Endothelial cell of umbilical vein (primary cell): Measurements from ENCODE around the gene TH. TPM values are rescaled to one million over a fixed set of nuclear protein-coding genes. Genes with fewer than 3 reads are reported as not detected.

Source experiments
- BruUV-seq: library from RNA; stranded (reverse); fragments of 400-500 nt; replicated peaks from 2 replicates; lab custom pipeline; 2021; lab: Mats Ljungman, UMichigan
- CTCF ChIA-PET: fragments of 300-600, 350-600 bp; sonication (Branson Sonifier 250); formaldehyde crosslinking; loops from one replicate; lab custom pipeline; 2021; ENCODE audit warnings: antibody characterized with exemption, inconsistent platforms; lab: Charles Lee
- POLR2A ChIA-PET: fragments of 300-600, 350-600 bp; sonication (Branson Sonifier 250); formaldehyde crosslinking; loops from one replicate; lab custom pipeline; 2021; ENCODE audit warnings: antibody characterized with exemption, inconsistent platforms; lab: Charles Lee
- DNase-seq: peaks from one replicate; pipeline ENCODE4 v3.0.0-alpha.2; 2011; ENCODE audit warnings: low read depth, low spot score
- FAIRE-seq: peaks from 2 replicates; lab custom pipeline; 2011; peaks lifted over from hg19 to GRCh38; lab: Jason Lieb, UNC
- H2AFZ ChIP-seq: 2 replicates; pipeline ENCODE4 v1.6.0; 2012; ENCODE audit warnings: low read depth, low read length, control low read depth, inconsistent platforms
- H3K27ac ChIP-seq: 2 replicates; pipeline ENCODE4 v1.5.1; 2011; ENCODE audit warnings: low read depth, mild to moderate bottlenecking, control low read depth, low read length, moderate library complexity; ENCODE audit not compliant: insufficient read depth
- H3K27me3 ChIP-seq, 2 experiments: 2 replicates each; pipeline versions ENCODE4 v1.6.0 to v1.6.1; 2011; ENCODE audit warnings: low read length in 2 of 2, mixed read lengths in 1 of 2; ENCODE audit not compliant: control insufficient read depth in 2 of 2, insufficient read depth in 2 of 2
- H3K36me3 ChIP-seq, 2 experiments: 2 replicates in 1 of 2; 3 replicates in 1 of 2; pipeline ENCODE4 v1.5.1; 2011; ENCODE audit warnings: low read length in 2 of 2, mild to moderate bottlenecking in 1 of 2, moderate library complexity in 1 of 2; ENCODE audit not compliant: control insufficient read depth in 2 of 2, insufficient read depth in 2 of 2; ENCODE audit errors: extremely low read depth in 1 of 2
- H3K4me1 ChIP-seq: 3 replicates; pipeline ENCODE4 v1.5.1; 2011; ENCODE audit warnings: mild to moderate bottlenecking, low read length; ENCODE audit not compliant: control insufficient read depth, insufficient read depth; ENCODE audit errors: extremely low read depth
- H3K4me2 ChIP-seq: 2 replicates; pipeline ENCODE4 v1.6.1; 2011; ENCODE audit warnings: low read length, control low read depth, mixed read lengths; ENCODE audit not compliant: insufficient read depth
- H3K4me3 ChIP-seq, 3 experiments: fragments of 200-600 bp in 1 of 3; sonication (generic), shearing (Covaris generic) in 1 of 3; replicated peaks in 1 of 3; 2 replicates each; pipeline ENCODE4 v1.5.1; 2011 to 2016; ENCODE audit warnings: control low read depth in 3 of 3, low read length in 3 of 3, mild to moderate bottlenecking in 2 of 3, inconsistent platforms in 1 of 3, low read depth in 1 of 3, moderate library complexity in 1 of 3; ENCODE audit not compliant: insufficient read depth in 1 of 3
- H3K79me2 ChIP-seq: 2 replicates; pipeline ENCODE4 v1.6.0; 2012; ENCODE audit warnings: low read length, inconsistent platforms; ENCODE audit not compliant: control insufficient read depth, insufficient read depth
- H3K9ac ChIP-seq: replicated peaks from 2 replicates; pipeline ENCODE3; 2011; ENCODE audit warnings: low read length, control low read depth; ENCODE audit not compliant: insufficient read depth; ENCODE audit errors: extremely low read depth
- H3K9me1 ChIP-seq: replicated peaks from 3 replicates; pipeline ENCODE4 v1.6.0; 2011; ENCODE audit warnings: mild to moderate bottlenecking, low read length; ENCODE audit not compliant: control insufficient read depth, insufficient read depth; ENCODE audit errors: extremely low read depth
- H3K9me3 ChIP-seq: replicated peaks from 2 replicates; pipeline ENCODE4 v1.5.1; 2012; ENCODE audit warnings: low read length, inconsistent platforms; ENCODE audit not compliant: control insufficient read depth, insufficient read depth
- H4K20me1 ChIP-seq: replicated peaks from 2 replicates; pipeline ENCODE3; 2011; ENCODE audit warnings: mild to moderate bottlenecking, low read length; ENCODE audit not compliant: control insufficient read depth, insufficient read depth; ENCODE audit errors: extremely low read depth
- EZH2 ChIP-seq: IDR thresholded peaks from 2 replicates; pipeline ENCODE4 v1.6.1; 2012; ENCODE audit warnings: borderline replicate concordance, low read depth, mild to moderate bottlenecking, moderate library complexity, low read length, inconsistent platforms; ENCODE audit not compliant: severe bottlenecking
- FOS ChIP-seq: IDR thresholded peaks from 2 replicates; pipeline ENCODE4 v1.6.1; 2011; ENCODE audit warnings: mild to moderate bottlenecking, low read length, moderate library complexity, borderline replicate concordance; ENCODE audit not compliant: insufficient read depth
- GATA2 ChIP-seq: IDR thresholded peaks from 2 replicates; pipeline ENCODE4 v1.7.0; 2011; ENCODE audit warnings: low read depth, mild to moderate bottlenecking, moderate library complexity, mixed read lengths, low read length; ENCODE audit not compliant: insufficient read length, insufficient read depth
- JUN ChIP-seq: IDR thresholded peaks from 2 replicates; pipeline ENCODE4 v1.6.1; 2011; ENCODE audit warnings: borderline replicate concordance, low read depth; ENCODE audit not compliant: insufficient read length, insufficient read depth
- MYC ChIP-seq: IDR thresholded peaks from one replicate; pipeline ENCODE4 v1.6.1; 2011; ENCODE audit warnings: mild to moderate bottlenecking, low read depth, low read length
- POLR2A ChIP-seq: IDR thresholded peaks from 2 replicates; pipeline ENCODE4 v1.6.1; 2012; ENCODE audit warnings: low read depth, mild to moderate bottlenecking, control low read depth, low read length
- POLR2AphosphoS5 ChIP-seq: IDR thresholded peaks from 2 replicates; pipeline ENCODE4 v1.6.1; 2012; ENCODE audit warnings: low read depth, mild to moderate bottlenecking, control low read depth, low read length, moderate library complexity; ENCODE audit not compliant: insufficient read depth
- dilution Hi-C: fragments of 300-500 bp; cut with MboI; formaldehyde crosslinking; loops from one replicate; pipeline ENCODE4 v1.15.0; 2019; ENCODE audit warnings: low sequenced_read_pairs; ENCODE audit not compliant: extremely low pct_ligation_motif_present
- intact Hi-C: fragments of 100-400 bp; cut with micrococcal nuclease; formaldehyde crosslinking; loops from one replicate; pipeline ENCODE4 v1.10.0; 2022
- polyA plus RNA-seq, 4 experiments: library from polyadenylated mRNA; depleted of rRNA in 3 of 4; stranded (reverse) in 3 of 4; unstranded in 1 of 4; fragments of >200 nt; gene quantifications; 2 replicates each; pipeline versions ENCODE4 v1.2.1 to v1.2.3, GENCODE V29; 2011 to 2012; ENCODE audit warnings: missing spikeins in 1 of 4
- total RNA-seq: library from RNA; stranded (reverse); gene quantifications from 2 replicates; pipeline ENCODE4 v1.2.3, GENCODE V29; 2021
- TF ChIP-seq, protein P1 (sequence below), 2 donors: IDR thresholded peaks; 1 replicate in 1 of 2; 2 replicates in 1 of 2; pipeline ENCODE4 v1.5.1; 2011; ENCODE audit warnings: low read length in 2 of 2, mild to moderate bottlenecking in 2 of 2, moderate library complexity in 2 of 2, control low read depth in 1 of 2, inconsistent platforms in 1 of 2, low read depth in 1 of 2; ENCODE audit not compliant: insufficient read depth in 1 of 2; ENCODE audit errors: extremely low read depth in 1 of 2
- TF ChIP-seq, protein P2 (sequence below): IDR thresholded peaks from 2 replicates; pipeline ENCODE4 v1.6.1; 2011; ENCODE audit not compliant: insufficient read depth, insufficient read length

The TH gene
- total and polyA plus RNA-seq, 2 donors (not counting 3 experiments of a cell fraction or from before 2014, with no cell fraction given), result not detected

DNA sequence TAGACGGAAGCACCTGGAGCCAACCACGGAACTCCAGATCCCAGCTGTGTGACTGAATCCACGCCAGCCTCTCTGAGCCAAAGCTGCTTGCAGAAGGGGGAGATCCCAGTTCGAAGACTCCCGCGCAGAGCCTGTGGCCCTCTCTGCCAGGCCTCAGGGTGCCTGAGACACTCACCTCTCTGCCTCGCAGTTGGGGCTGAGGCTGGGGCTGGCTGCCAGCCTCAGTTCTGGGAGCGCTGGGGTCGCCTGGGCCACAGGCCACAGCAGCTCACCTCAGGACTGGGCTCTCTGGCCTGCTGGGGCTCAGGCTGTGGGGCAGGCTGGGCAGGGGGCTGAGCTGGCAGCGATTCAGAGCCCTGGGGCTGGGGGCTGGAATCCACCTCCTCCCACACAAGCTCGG, 24.2 kb downstream of the TH start:
- H3K36me3 ChIP-seq, result no peaks in the 10 kb centered on the region
- TF ChIP-seq, protein P1, sequence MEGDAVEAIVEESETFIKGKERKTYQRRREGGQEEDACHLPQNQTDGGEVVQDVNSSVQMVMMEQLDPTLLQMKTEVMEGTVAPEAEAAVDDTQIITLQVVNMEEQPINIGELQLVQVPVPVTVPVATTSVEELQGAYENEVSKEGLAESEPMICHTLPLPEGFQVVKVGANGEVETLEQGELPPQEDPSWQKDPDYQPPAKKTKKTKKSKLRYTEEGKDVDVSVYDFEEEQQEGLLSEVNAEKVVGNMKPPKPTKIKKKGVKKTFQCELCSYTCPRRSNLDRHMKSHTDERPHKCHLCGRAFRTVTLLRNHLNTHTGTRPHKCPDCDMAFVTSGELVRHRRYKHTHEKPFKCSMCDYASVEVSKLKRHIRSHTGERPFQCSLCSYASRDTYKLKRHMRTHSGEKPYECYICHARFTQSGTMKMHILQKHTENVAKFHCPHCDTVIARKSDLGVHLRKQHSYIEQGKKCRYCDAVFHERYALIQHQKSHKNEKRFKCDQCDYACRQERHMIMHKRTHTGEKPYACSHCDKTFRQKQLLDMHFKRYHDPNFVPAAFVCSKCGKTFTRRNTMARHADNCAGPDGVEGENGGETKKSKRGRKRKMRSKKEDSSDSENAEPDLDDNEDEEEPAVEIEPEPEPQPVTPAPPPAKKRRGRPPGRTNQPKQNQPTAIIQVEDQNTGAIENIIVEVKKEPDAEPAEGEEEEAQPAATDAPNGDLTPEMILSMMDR (IDR thresholded peaks at IDR 0.05; ENCODE audit: extremely low read depth in 1 of 2, insufficient read depth in 1 of 2, low read depth in 1 of 2, low read length in 2 of 2), result no peak
- TF ChIP-seq MYC (no peak), EZH2 (no peak), GATA2 (no peak), FOS (no peak)
- no peaks in the 10 kb centered on the region for H4K20me1 ChIP-seq
- no peak overlapping the region for H3K9ac ChIP-seq
- H3K27ac ChIP-seq, result no peak overlapping the region
- H3K9me1 ChIP-seq, result no peaks in the 10 kb centered on the region
- no peaks in the 10 kb centered on the region for H3K79me2 ChIP-seq
- no peak for FAIRE-seq
- CTCF ChIA-PET, result interaction anchor here (0.6 to 12.6 kb wide), 8 partner anchors 9 to 495 kb away, joined by 3 to 868 read pairs (median 4); no protein-coding TSS in a partner anchor
- H3K4me1 ChIP-seq, result no peaks in the 10 kb centered on the region
- BruUV-seq, result no TSS peak
- H3K9me3 ChIP-seq, result no peaks in the 10 kb centered on the region
- dilution Hi-C loops, result no loop called here
- H2AFZ ChIP-seq, result no peak overlapping the region
- H3K4me2 ChIP-seq, result no peak overlapping the region
- H3K27me3 ChIP-seq, result peaks cover 48 to 55% of the 10 kb centered on the region in 2 experiments
- H3K4me3 ChIP-seq, result no peak overlapping the region
- POLR2A ChIA-PET, result no interaction called here
- intact Hi-C loops, result no loop called here
- no peak for DNase-seq

DNA sequence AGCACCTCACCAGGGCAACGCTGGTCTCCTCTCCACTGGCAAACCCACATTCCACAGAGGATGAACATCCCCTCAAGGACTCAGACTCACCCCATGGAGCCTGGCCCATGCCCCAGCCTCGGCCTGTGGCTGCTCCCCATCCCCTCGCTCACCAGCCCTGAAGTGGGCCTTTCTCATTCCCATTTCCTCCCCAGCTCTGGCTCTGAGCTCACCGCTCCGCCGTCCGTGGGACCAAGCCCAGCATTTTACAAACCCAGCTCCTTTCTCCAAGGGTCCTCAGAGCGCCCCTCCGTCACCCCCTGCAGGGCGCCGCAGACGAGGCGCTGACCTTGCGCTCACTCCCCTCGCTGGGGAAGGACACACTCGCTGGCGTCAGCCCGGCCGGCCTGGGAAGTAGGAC, 25.6 kb downstream of the TH start:
- H2AFZ ChIP-seq, result no peak overlapping the region
- no TSS peak for BruUV-seq
- peaks cover 56 to 68% of the 10 kb centered on the region in 2 experiments for H3K27me3 ChIP-seq
- POLR2A ChIA-PET, result no interaction called here
- no peaks in the 10 kb centered on the region for H3K79me2 ChIP-seq
- intact Hi-C loops (no loop called here), dilution Hi-C loops (no loop called here)
- no peak overlapping the region for H3K27ac ChIP-seq
- TF ChIP-seq FOS, result no peak
- no peak for TF ChIP-seq GATA2
- TF ChIP-seq, protein P2, sequence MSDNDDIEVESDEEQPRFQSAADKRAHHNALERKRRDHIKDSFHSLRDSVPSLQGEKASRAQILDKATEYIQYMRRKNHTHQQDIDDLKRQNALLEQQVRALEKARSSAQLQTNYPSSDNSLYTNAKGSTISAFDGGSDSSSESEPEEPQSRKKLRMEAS, result no peak
- TF ChIP-seq POLR2A, result no peak
- TF ChIP-seq POLR2AphosphoS5, result no peak
- TF ChIP-seq JUN, result no peak
- TF ChIP-seq, protein P1 (IDR thresholded peaks at IDR 0.05; ENCODE audit: extremely low read depth in 1 of 2, insufficient read depth in 1 of 2, low read depth in 1 of 2, low read length in 2 of 2), result no peak
- no peak for TF ChIP-seq MYC
- no peak for TF ChIP-seq EZH2
- H3K9me3 ChIP-seq, result no peaks in the 10 kb centered on the region
- H3K36me3 ChIP-seq, result no peaks in the 10 kb centered on the region
- H3K9me1 ChIP-seq, result no peaks in the 10 kb centered on the region
- DNase-seq, result no peak
- H3K4me3 ChIP-seq, result no peak overlapping the region
- no peak overlapping the region for H3K9ac ChIP-seq
- no peak overlapping the region for H3K4me2 ChIP-seq
- CTCF ChIA-PET, result interaction anchor here (0.6 to 12.2 kb wide), 6 partner anchors 10 to 452 kb away, joined by 3 to 868 read pairs (median 5); no protein-coding TSS in a partner anchor
- FAIRE-seq, result no peak
- H4K20me1 ChIP-seq, result no peaks in the 10 kb centered on the region
- H3K4me1 ChIP-seq, result no peaks in the 10 kb centered on the region
